CD4-positive, alpha-beta T cell treated with Interleukin-15 for 4 hours (primary cell): ENCODE data around the gene TMA7B.

Experiments used
- DNase-seq: peaks from one replicate; pipeline ENCODE4 v3.0.0-alpha.2; 2020; ENCODE audit warnings: low spot score

TMA7B gene

DNA sequence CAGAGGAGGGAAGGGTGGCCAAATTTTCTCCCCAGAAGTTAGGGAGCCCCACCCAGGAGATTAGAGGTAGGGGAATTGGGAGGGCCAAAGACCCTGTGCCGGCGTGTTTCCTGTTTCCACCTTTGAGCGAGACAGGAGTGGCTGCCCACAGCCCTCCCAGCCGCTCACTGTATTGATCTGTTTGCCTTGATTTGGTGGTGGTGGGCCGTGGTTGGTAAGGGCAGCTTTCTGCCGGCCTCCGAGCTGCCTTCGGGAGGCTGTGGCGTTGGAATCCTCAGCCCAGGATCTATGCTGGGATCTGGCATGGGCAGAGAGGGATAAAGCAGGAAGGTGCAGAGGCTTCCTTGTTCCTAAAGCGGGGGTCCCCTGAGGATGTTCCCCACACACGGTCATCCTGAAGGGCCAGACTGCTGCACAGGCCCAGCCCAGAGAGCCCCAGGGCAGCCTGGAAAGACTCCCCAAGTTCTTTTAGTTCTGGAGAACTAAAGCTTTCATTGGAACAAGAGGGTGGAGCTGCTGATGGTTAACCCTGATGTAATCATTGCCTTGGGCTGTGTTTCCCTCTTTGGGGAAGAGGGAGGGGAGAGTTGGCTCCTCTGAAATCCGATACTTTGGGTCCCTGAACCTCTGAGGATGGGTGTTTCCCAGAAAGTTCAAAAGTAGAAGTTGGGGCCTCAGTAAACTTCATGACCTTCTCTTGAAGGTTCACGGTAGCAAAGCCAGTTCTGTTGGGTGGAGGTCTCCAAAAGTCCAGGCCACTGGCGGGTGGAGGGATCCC lies 41.8 kb downstream of the TMA7B start:
- no peak for DNase-seq

DNA sequence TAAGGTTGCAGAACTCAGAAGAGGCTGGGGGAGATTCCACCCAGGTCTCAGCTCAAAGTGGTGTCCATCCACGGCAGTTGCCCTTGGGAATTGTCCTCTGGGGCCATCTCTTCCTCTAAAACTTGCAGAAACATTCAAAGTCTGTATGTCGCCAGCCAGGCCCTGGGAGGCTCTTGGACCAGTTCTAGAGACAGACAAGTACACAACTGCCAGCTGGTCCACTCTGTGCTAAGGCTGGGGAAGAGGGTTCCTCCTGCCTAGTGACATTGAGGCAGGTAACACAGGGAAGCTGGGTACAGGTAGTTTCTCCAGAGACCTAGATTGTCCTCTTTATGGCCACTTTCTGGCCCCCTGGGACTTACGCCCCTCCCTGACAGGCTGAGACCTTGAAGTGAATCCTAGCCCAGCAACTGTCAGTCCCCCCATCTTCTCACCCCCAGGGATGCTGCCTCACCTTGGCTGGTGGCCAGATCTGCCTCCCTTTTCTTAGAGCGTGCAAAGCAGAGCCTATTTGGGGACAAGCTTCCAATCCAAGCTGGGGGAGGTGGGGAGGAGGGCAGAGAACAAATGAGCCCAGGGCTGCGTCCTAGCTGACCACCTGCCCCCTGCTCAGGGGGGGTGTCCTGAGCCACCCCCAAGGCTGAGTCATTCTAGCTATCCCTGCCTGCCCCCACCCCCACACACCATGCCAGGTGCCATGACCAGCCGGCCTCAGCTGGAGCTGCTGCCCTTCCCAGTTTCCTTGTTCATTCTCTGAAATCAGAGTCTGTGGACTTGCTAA lies 42.9 kb downstream of the TMA7B start:
- DNase-seq = no peak

DNA sequence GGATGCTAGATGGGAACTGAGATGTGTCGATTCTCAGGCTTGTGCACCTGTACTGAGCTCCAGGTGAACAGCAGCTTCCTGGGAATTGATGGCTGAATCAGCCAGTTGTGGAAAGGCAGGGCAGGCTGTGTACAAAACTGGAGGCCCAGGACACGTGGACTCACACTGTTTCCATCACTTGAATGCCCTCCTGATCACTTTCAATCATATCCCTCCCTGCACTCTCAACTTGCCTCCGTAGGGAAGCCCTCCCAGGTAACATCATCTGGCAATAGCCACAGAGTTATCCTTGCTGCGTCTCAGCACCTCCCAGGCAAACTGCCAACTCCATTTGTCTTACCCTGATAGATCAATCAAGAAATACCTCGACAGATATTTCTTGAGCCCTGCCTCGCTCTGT lies 44.6 kb downstream of the TMA7B start:
- no peak for DNase-seq

DNA sequence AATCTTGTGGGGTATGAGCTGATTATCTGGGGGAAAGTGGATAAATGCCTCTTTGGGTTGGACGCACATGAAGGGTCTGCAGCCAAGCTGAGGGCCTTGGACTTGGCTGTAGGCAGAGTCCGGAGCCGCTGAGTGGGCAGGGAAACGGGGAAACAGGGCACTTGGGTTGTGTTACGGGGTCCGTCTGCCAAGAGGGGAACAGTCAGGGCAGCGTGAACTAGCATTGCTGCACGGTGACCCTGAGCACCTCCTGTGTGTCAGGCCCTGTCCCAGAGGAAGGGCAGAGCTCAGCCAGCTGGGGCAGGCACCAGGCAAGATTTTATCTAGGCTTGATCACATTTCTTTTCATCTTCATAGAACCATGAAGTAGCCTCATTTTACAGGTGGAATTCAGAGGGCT lies 46.4 kb downstream of the TMA7B start:
- no peak for DNase-seq

DNA sequence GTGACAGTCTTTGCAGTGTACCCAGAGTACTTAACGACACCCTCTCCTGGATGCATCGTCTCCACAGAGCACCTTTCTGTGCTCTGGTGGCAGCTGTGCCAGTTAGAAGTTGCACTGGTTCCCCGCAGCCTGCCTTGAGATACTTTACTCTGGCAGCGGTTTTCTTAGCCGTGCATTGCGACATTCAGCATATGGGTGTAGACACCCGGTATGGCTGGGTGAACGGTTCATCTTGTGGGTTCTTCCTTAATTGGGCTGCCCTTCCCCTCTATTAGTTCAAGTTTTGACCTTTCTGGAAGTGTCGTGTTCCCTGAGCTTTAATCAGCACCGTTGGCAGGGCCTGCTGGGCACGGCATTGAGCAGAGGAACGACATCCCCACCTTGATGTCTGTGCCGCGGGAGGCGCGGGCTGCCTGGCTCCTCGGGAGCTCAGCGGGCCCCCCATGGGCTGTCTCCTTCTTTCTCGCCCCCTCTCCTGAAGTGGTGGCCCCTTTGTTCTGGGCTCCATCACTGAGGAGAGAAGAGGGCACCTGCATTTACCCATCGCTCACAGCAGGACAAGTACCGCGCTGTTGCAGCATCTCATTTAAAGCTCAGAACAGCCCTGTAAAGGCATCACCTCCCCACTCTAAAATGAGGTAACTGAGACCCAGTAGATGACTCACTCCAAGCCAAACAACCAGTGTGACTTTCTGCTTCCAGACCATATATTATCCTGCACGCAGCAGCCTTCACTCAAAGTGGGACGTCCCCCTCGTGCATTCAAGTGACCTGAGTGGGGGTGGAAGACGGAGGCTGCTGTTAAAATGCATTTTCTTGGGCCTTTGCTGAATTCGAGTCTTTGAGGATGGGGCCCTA lies 47.9 kb downstream of the TMA7B start:
- DNase-seq = no peak

DNA sequence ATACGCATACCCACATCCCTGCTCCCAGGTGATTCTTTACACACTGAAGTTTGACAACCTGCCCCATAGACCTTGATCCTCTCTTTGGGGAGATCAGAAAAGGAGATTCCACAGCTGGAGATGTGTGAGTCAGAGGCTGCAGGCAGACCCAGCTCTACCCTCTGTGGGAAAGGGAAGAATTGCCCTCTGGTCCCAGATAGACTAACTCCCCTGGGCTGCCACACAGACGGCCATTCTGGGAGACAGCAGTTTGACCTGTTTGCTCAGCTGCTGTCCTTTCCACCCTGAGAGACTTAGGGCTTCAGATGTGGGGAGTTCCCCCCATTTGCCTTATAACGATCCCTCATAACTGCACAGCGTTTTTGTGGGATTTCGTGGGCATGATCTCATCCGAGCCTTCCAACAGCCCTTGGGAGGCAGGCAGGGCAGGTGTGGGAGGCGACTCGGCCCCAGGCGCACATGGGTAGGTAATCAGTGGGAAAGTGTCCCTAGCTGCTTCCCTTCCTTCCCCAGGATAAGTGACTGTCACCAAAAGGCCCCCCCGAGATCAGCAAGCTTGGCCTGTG lies 48.6 kb downstream of the TMA7B start:
- no peak for DNase-seq

DNA sequence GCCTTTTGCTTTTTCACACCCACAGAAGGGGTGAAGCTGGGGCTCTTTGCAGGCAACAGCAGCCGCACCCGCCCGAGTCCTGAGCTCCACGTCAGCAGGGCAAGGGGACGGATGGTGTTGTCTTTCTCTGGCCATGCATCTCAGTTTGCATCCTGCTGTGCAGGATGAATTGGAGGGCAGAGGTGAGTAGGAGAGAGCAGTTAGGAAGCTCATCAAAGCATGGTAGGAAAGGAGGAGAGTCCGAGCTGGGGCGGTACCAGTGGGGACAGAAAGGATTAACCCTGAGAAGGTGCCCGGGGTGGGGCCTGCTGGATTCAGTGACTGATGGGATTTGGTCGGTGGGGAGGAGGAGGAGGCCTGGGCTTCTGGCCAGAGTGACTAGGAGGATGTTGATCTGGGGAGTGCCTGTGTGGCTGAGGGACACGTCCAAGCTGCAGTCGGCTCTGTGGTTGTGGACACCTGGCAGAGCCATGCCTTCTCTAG lies 49.1 kb downstream of the TMA7B start:
- no peak for DNase-seq

DNA sequence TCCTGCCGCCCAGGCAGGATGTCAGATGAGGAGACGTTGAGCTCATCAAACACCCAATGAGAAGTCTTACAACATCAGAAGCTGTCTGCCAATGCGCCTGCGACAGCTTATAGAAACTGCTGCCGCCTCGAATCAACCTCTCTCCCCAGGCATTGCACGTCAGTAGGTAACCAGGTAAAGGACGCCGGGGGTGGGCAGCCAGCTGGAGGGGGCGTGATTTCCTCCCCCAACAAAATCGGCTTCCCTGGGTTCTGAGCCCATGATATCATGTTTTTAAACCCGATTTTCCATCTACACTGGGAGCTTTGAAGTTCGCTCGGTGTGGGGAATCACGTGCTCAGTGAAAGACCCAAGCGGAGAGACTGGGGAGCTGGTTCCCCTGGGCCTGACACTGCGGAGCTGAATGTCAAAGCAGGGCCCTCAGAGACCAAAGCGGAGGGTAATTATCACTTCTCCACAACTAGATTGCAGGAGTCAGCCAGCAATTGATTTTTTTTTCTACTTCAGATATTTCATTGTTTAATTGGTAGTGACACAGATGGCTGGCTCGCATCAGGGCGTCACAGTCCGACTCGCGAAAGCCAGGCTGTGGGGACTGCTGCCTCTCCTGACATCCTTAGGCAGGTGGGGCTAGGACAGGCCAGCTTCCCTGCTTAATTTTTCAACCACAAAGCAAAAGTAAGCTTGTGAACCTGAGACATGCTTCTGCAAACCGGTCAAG lies 49.9 kb downstream of the TMA7B start:
- no peak for DNase-seq

DNA sequence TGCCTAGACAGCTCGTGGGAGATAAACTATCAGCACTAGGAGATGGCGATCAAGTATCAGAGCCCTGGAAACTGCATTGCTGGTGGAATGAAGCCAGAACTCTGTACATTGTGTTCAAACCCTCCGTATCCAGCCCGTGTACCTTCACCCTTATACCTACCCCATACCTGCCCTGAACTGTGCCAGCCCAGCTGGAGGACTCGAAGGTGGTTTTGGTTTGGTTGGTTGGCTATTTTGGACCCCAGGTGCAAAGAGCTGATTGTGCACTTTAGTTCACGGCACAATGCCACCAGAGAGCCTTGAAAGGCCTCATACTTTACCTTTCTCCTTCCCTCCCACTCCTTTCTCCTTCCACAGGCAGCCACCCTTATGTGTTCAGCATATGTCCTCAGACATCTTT lies 50.5 kb downstream of the TMA7B start:
- no peak for DNase-seq
